DND-41 (cell line): ENCODE results near the gene RFFL.

Experiments used
- ATAC-seq: fragments of 200-7000 bp; cut with Tn5 transposase; 3 replicates; pipeline ENCODE4 v1.9.1; 2021; ENCODE audit warnings: low read depth; ENCODE audit not compliant: insufficient read depth
- DNase-seq: peaks from one replicate; pipeline ENCODE4 v3.0.0-alpha.2; 2020
- H2AFZ ChIP-seq: 2 replicates; pipeline ENCODE4 v1.6.0; 2012; ENCODE audit warnings: low read depth, low read length
- H3K27ac ChIP-seq: 2 replicates; pipeline ENCODE4 v1.5.1; 2012; ENCODE audit warnings: low read length, inconsistent platforms
- H3K27me3 ChIP-seq: fragments of 200-600 bp; sonication (generic); 2 replicates; pipeline ENCODE4 v1.6.0; 2012; ENCODE audit warnings: low read length, mild to moderate bottlenecking, inconsistent platforms; ENCODE audit not compliant: insufficient read depth, poor library complexity
- H3K36me3 ChIP-seq: 2 replicates; pipeline ENCODE4 v1.5.1; 2012; ENCODE audit warnings: low read length, inconsistent platforms; ENCODE audit not compliant: insufficient read depth
- H3K4me1 ChIP-seq: 2 replicates; pipeline ENCODE4 v1.5.1; 2012; ENCODE audit warnings: mild to moderate bottlenecking, low read length; ENCODE audit not compliant: insufficient read depth
- H3K4me2 ChIP-seq: 2 replicates; pipeline ENCODE4 v1.6.0; 2012; ENCODE audit warnings: mild to moderate bottlenecking, moderate library complexity, low read length, inconsistent platforms; ENCODE audit not compliant: insufficient read depth
- H3K4me3 ChIP-seq, 2 experiments: fragments of 200-600 bp in 1 of 2; shearing (Covaris generic) in 1 of 2; 2 replicates each; pipeline ENCODE4 v1.5.1; 2012 to 2016; ENCODE audit warnings: inconsistent platforms in 2 of 2, low read length in 2 of 2, mild to moderate bottlenecking in 2 of 2, low read depth in 1 of 2, moderate library complexity in 1 of 2
- H3K79me2 ChIP-seq: 2 replicates; pipeline ENCODE4 v1.6.0; 2012; ENCODE audit warnings: low read length, inconsistent platforms; ENCODE audit not compliant: insufficient read depth
- H3K9ac ChIP-seq: 2 replicates; pipeline ENCODE4 v1.6.0; 2012; ENCODE audit warnings: low read depth, mild to moderate bottlenecking, inconsistent platforms, low read length, moderate library complexity
- H3K9me3 ChIP-seq: 2 replicates; pipeline ENCODE4 v1.5.1; 2012; ENCODE audit warnings: low read length, moderate library complexity, mild to moderate bottlenecking, inconsistent platforms; ENCODE audit not compliant: insufficient read depth, severe bottlenecking
- H4K20me1 ChIP-seq: 2 replicates; pipeline ENCODE4 v1.6.0; 2012; ENCODE audit warnings: low read length; ENCODE audit not compliant: insufficient read depth
- CTCF ChIP-seq: IDR thresholded peaks from 2 replicates; pipeline ENCODE4 v1.5.1; 2012; ENCODE audit warnings: borderline replicate concordance, low read length, moderate library complexity, mild to moderate bottlenecking; ENCODE audit not compliant: poor library complexity, severe bottlenecking; ENCODE audit errors: extremely low read depth
- EZH2 ChIP-seq: IDR thresholded peaks from 3 replicates; pipeline ENCODE4 v1.6.1; 2012; ENCODE audit warnings: borderline replicate concordance, low read depth, mild to moderate bottlenecking, moderate library complexity, low read length, inconsistent platforms; ENCODE audit not compliant: severe bottlenecking

The RFFL gene

GRCh38 chr17:35017021-35017420, 46.5 kb downstream of the RFFL start:
- Histone ChIP-seq H4K20me1 (no peaks in the 10 kb centered on the region), H3K79me2 (no peaks in the 10 kb centered on the region), H3K27ac (no peak overlapping the region), H3K36me3 (peaks cover 74% of the 10 kb centered on the region), H2AFZ (no peak overlapping the region), H3K27me3 (no peaks in the 10 kb centered on the region), H3K9me3 (no peaks in the 10 kb centered on the region), H3K4me3 (no peak overlapping the region), H3K4me1 (peaks cover under 1% of the 10 kb centered on the region; the same call in 1 of the 2 replicates), H3K4me2 (no peak overlapping the region), H3K9ac (no peak overlapping the region)
- ATAC-seq (no peak), DNase-seq (no peak)
- no peak for TF ChIP-seq CTCF
- TF ChIP-seq EZH2, result no peak

GRCh38 chr17:35016369-35016768, 47.1 kb downstream of the RFFL start:
- TF ChIP-seq EZH2, result no peak
- no peak for TF ChIP-seq CTCF
- Histone ChIP-seq H3K79me2 (no peaks in the 10 kb centered on the region), H3K27me3 (no peaks in the 10 kb centered on the region), H3K27ac (no peak overlapping the region), H4K20me1 (no peaks in the 10 kb centered on the region), H3K9me3 (no peaks in the 10 kb centered on the region), H2AFZ (no peak overlapping the region), H3K4me2 (no peak overlapping the region), H3K9ac (no peak overlapping the region), H3K4me1 (no peaks in the 10 kb centered on the region), H3K4me3 (no peak overlapping the region), H3K36me3 (peaks cover 76% of the 10 kb centered on the region)
- DNase-seq (no peak), ATAC-seq (no peak)

- H3K36me3 ChIP-seq, result peaks cover 70% of the 10 kb centered on the region
These were observed 51.8 kb downstream of the RFFL start for GRCh38 chr17:35011671-35012216.

More at GRCh38 chr17:35011671-35012216, 51.8 kb downstream of the RFFL start:
- Histone ChIP-seq H3K9me3 (no peaks in the 10 kb centered on the region), H2AFZ (no peak overlapping the region), H3K4me3 (no peak overlapping the region), H3K4me2 (no peak overlapping the region), H3K9ac (no peak overlapping the region), H3K4me1 (no peaks in the 10 kb centered on the region), H3K27me3 (no peaks in the 10 kb centered on the region), H3K27ac (no peak overlapping the region), H3K79me2 (no peaks in the 10 kb centered on the region), H4K20me1 (no peaks in the 10 kb centered on the region)
- DNase-seq (no peak), ATAC-seq (no peak)
- no peak for TF ChIP-seq EZH2
- no peak for TF ChIP-seq CTCF
